ENCODE data around the gene RDH5. TPM values are rescaled to one million over a fixed set of nuclear protein-coding genes. Genes with fewer than 3 reads are reported as not detected.

Gene RDH5
- total RNA-seq, 1 donor from 2014 or later: 2.3 TPM

- no peak overlapping the region for H3K27ac Mint-ChIP-seq (ENCODE audit: unreplicated experiment)
- no peaks in the 10 kb centered on the region for H3K9me3 Mint-ChIP-seq (ENCODE audit: low read depth)
- no peaks in the 10 kb centered on the region for H3K4me1 Mint-ChIP-seq (ENCODE audit: low read depth)
- peaks cover 3% of the 10 kb centered on the region for H3K36me3 Mint-ChIP-seq (ENCODE audit: low read depth)
- TF ChIP-seq, protein P1, sequence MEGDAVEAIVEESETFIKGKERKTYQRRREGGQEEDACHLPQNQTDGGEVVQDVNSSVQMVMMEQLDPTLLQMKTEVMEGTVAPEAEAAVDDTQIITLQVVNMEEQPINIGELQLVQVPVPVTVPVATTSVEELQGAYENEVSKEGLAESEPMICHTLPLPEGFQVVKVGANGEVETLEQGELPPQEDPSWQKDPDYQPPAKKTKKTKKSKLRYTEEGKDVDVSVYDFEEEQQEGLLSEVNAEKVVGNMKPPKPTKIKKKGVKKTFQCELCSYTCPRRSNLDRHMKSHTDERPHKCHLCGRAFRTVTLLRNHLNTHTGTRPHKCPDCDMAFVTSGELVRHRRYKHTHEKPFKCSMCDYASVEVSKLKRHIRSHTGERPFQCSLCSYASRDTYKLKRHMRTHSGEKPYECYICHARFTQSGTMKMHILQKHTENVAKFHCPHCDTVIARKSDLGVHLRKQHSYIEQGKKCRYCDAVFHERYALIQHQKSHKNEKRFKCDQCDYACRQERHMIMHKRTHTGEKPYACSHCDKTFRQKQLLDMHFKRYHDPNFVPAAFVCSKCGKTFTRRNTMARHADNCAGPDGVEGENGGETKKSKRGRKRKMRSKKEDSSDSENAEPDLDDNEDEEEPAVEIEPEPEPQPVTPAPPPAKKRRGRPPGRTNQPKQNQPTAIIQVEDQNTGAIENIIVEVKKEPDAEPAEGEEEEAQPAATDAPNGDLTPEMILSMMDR (IDR thresholded peaks at IDR 0.05): no peak
- H3K27me3 Mint-ChIP-seq (ENCODE audit: low read depth): no peaks in the 10 kb centered on the region
- no peak overlapping the region for H3K4me3 Mint-ChIP-seq (ENCODE audit: unreplicated experiment)
- peak; percentile 85 for DNase-seq (ENCODE audit: low spot score)
These were observed 23.3 kb upstream of the RDH5 start for GRCh38 chr12:55696796-55697462.

- Mint-ChIP-seq H3K4me1 (ENCODE audit: low read depth) (no peaks in the 10 kb centered on the region), H3K36me3 (ENCODE audit: low read depth) (peaks cover 3% of the 10 kb centered on the region), H3K27ac (ENCODE audit: unreplicated experiment) (no peak overlapping the region), H3K27me3 (ENCODE audit: low read depth) (no peaks in the 10 kb centered on the region), H3K9me3 (ENCODE audit: low read depth) (no peaks in the 10 kb centered on the region), H3K4me3 (ENCODE audit: unreplicated experiment) (no peak overlapping the region)
- peak; percentile 69 for DNase-seq (ENCODE audit: low spot score)
- TF ChIP-seq, protein P1 (IDR thresholded peaks at IDR 0.05): no peak
These were observed 22.5 kb upstream of the RDH5 start for GRCh38 chr12:55697686-55698085.

GRCh38 chr12:55698241-55698955 is 21.8 kb upstream of the RDH5 start:
- TF ChIP-seq, protein P1 (IDR thresholded peaks at IDR 0.05): no peak
- H3K36me3 Mint-ChIP-seq (ENCODE audit: low read depth): peaks cover 2% of the 10 kb centered on the region
- H3K27me3 Mint-ChIP-seq (ENCODE audit: low read depth): no peaks in the 10 kb centered on the region
- H3K4me1 Mint-ChIP-seq (ENCODE audit: low read depth): peaks cover under 1% of the 10 kb centered on the region
- H3K4me3 Mint-ChIP-seq (ENCODE audit: unreplicated experiment): no peak overlapping the region
- H3K27ac Mint-ChIP-seq (ENCODE audit: unreplicated experiment): no peak overlapping the region
- DNase-seq (ENCODE audit: low spot score): peak; percentile 72
- H3K9me3 Mint-ChIP-seq (ENCODE audit: low read depth): no peaks in the 10 kb centered on the region

DNA sequence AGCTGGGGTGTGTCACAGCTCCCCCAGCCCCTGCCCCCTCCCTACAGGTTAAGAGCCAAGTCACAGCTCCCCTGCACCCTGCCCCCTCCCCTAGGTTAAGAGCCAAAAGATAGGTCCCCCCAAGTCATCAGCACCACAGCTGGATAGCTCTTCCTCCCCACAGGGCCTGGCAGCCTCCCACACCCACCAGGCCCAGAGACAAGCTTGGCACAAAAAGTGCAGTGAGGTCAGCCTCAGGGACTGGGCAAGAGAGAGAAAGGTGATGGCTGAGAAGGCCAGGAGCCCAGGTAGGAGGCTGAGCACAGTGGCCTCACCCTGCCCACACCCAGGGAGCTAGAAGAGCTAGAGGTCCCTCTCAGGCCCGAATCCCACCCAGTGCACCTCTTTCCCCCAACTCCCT is 21.2 kb upstream of the RDH5 start:
- Mint-ChIP-seq H3K4me3 (ENCODE audit: unreplicated experiment) (no peak overlapping the region), H3K27me3 (ENCODE audit: low read depth) (no peaks in the 10 kb centered on the region), H3K9me3 (ENCODE audit: low read depth) (no peaks in the 10 kb centered on the region), H3K36me3 (ENCODE audit: low read depth) (no peaks in the 10 kb centered on the region), H3K27ac (ENCODE audit: unreplicated experiment) (no peak overlapping the region), H3K4me1 (ENCODE audit: low read depth) (peaks cover 6% of the 10 kb centered on the region)
- TF ChIP-seq, protein P1 (IDR thresholded peaks at IDR 0.05): no peak
- peak; percentile 54 for DNase-seq (ENCODE audit: low spot score)

GRCh38 chr12:55699471-55700055 is 20.6 kb upstream of the RDH5 start:
- H3K4me3 Mint-ChIP-seq (ENCODE audit: unreplicated experiment): no peak overlapping the region
- peaks cover 12% of the 10 kb centered on the region for H3K4me1 Mint-ChIP-seq (ENCODE audit: low read depth)
- TF ChIP-seq, protein P1 (IDR thresholded peaks at IDR 0.05): no peak
- DNase-seq (ENCODE audit: low spot score): peak; percentile 50
- no peak overlapping the region for H3K27ac Mint-ChIP-seq (ENCODE audit: unreplicated experiment)
- H3K27me3 Mint-ChIP-seq (ENCODE audit: low read depth): no peaks in the 10 kb centered on the region
- no peaks in the 10 kb centered on the region for H3K36me3 Mint-ChIP-seq (ENCODE audit: low read depth)
- H3K9me3 Mint-ChIP-seq (ENCODE audit: low read depth): no peaks in the 10 kb centered on the region
